AG09309 (cell line): ENCODE data around the gene MRPL34.

ENCODE experiments used
- DNase-seq: peaks from one replicate; pipeline ENCODE4 v3.0.0-alpha.2; 2010; ENCODE audit warnings: low read depth
- H3K4me3 ChIP-seq: 2 replicates; pipeline ENCODE4 v1.5.1; 2011; ENCODE audit warnings: mild to moderate bottlenecking, low read depth, low read length, moderate library complexity; ENCODE audit not compliant: control insufficient read depth
- TF ChIP-seq, protein P1 (sequence below): IDR thresholded peaks from 2 replicates; pipeline ENCODE4 v1.5.1; 2011; ENCODE audit warnings: mild to moderate bottlenecking, low read depth, low read length, inconsistent platforms; ENCODE audit not compliant: insufficient read depth, control insufficient read depth; ENCODE audit errors: missing control alignments

The MRPL34 gene

DNA sequence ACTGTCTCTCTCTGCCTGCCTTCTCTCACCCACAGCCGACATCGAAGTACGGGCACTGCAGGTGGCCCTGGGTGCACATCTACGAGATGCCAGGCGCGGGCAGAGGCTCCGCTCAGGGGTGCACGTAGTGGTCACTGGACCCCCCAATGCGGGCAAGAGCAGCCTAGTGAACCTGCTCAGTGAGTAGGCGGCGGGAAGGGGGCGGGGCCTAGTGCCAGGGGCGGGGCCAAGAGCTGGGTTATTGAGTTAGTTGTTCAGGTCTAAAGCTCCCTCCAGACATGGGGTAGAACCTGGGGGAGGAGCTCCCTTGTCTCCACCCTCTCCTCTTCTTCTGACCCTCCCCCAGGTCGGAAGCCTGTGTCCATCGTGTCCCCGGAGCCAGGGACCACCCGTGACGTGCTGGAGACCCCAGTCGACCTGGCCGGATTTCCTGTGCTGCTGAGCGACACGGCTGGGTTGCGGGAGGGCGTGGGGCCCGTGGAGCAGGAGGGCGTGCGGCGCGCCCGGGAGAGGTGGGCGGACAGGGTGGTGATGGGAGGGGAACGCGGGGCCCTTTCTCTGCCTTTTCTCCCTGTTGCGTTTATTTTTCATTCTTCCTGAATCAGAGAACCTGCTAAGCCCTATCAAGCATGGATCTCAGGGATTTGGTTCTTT, 33.5 kb downstream of the MRPL34 start:
- no peak for DNase-seq
- H3K4me3 ChIP-seq = no peak overlapping the region
- TF ChIP-seq, protein P1, sequence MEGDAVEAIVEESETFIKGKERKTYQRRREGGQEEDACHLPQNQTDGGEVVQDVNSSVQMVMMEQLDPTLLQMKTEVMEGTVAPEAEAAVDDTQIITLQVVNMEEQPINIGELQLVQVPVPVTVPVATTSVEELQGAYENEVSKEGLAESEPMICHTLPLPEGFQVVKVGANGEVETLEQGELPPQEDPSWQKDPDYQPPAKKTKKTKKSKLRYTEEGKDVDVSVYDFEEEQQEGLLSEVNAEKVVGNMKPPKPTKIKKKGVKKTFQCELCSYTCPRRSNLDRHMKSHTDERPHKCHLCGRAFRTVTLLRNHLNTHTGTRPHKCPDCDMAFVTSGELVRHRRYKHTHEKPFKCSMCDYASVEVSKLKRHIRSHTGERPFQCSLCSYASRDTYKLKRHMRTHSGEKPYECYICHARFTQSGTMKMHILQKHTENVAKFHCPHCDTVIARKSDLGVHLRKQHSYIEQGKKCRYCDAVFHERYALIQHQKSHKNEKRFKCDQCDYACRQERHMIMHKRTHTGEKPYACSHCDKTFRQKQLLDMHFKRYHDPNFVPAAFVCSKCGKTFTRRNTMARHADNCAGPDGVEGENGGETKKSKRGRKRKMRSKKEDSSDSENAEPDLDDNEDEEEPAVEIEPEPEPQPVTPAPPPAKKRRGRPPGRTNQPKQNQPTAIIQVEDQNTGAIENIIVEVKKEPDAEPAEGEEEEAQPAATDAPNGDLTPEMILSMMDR = no peak

DNA sequence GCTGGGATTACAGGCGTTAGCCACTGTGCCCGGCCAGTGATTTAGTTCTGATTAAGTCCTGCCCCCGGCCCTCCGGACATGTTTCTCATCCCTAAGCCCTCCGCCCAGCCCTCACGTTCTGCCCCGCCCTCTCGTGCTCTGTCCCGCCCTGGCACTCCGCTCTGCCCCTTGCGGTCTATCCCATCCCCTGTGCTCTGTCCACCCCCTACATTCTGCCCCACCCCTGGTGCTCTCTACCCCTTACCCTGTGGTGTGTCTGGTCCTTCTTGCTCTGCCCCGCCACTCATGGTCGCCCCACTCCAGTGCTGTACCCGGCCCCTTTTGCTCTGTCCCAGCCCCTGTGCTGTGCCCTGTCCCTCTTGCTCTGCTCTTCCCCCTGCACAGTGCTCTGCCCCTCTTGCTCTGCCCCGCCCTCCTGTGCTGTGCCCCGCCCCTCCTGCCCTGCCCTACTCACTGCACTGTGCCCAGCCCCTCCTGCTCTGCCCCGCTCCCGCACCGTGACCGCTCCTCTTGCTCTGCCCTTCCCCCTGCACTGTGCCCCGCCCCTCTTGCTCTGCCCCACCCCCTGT, 34.7 kb downstream of the MRPL34 start:
- TF ChIP-seq, protein P1 = no peak
- no peak for DNase-seq
- no peak overlapping the region for H3K4me3 ChIP-seq

DNA sequence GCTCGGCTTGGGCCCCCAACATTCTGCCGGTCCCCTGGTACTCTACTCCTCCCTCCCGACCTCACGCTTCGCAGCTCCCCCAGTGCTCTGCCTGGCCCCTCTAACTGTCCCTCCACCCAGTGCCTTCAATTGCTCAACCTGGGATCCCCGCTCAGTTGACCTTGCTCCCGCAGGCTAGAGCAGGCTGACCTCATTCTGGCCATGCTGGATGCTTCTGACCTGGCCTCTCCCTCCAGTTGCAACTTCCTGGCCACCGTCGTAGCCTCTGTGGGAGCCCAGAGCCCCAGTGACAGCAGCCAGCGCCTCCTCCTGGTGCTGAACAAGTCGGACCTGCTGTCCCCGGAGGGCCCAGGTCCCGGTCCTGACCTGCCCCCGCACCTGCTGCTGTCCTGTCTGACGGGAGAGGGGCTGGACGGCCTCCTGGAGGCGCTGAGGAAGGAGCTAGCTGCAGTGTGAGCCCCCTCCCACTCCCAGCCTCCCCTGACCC, 35.2 kb downstream of the MRPL34 start:
- DNase-seq = no peak
- no peak overlapping the region for H3K4me3 ChIP-seq
- TF ChIP-seq, protein P1 = no peak

DNA sequence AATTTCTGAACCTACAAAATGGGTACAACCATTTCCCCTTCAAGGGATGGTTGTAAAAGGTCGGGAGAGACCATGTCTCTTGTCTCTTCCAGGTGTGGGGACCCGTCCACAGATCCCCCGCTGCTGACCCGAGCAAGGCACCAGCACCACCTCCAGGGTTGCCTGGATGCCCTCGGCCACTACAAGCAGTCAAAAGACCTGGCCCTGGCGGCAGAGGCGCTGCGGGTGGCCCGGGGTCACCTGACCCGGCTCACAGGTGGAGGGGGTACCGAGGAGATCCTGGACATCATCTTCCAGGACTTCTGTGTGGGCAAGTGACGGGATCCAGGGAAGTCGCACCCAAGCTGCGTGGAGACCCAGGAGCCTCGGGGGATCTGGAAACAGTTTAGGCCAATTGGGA, 35.7 kb downstream of the MRPL34 start:
- TF ChIP-seq, protein P1 = no peak
- H3K4me3 ChIP-seq = no peak overlapping the region
- no peak for DNase-seq

DNA sequence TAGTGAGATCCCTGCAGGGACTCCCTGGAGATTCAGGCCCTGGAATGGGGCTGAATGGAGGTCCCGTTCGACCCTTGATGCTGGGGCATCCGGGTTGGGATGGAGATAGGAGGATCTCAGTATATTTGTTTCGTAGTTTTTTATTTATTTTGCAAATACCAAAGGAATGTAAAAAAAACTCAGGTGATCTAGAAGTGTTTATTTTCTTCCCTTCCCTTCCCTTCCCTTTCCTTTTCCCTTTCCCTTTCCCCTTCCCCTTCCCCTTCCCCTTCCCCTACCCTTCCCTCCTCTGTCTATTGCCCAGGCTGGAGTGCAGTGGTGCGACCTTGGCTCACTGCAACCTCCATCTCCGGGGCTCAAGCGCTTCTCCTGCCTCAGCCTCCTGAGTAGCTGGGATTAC, 36.2 kb downstream of the MRPL34 start:
- DNase-seq = no peak
- TF ChIP-seq, protein P1 = no peak
- H3K4me3 ChIP-seq = no peak overlapping the region

DNA sequence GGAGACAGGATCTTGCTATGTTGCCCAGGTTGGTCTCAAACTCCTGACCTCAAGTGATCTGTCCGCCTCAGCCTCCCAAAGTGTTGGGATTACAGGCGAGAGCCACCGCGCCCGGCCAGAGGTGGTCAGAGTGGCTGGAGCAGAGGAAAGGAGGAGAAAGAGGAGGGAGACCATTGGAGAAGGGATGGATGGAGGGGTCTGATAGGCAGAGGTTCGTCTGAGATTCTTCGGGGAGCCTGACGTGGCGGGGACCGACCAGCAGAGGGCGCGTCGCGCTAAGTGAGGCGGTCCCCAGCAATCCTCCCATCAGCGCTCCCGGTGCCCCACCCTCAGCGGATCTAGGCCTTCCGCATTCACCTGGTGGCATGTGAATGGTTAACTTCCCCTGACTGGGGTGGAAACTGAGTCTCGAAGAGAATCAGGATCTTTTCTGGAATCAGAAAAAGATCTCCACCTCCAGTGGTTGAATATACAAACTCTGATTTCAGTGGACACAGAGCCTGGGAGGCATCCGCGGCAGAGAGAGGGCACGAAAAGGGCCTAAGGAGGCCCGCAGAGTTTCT, 40.5 kb downstream of the MRPL34 start:
- TF ChIP-seq, protein P1 = peak; percentile 91
- H3K4me3 ChIP-seq = no peak overlapping the region
- DNase-seq = no peak
